ENCODE measurements around the gene MAT1A.
"Not testable (repeated sequence)": the region's sequence is repeated elsewhere in the genome, so short reads cannot be mapped to it uniquely, and the experiment has no call there.

MAT1A gene

DNA sequence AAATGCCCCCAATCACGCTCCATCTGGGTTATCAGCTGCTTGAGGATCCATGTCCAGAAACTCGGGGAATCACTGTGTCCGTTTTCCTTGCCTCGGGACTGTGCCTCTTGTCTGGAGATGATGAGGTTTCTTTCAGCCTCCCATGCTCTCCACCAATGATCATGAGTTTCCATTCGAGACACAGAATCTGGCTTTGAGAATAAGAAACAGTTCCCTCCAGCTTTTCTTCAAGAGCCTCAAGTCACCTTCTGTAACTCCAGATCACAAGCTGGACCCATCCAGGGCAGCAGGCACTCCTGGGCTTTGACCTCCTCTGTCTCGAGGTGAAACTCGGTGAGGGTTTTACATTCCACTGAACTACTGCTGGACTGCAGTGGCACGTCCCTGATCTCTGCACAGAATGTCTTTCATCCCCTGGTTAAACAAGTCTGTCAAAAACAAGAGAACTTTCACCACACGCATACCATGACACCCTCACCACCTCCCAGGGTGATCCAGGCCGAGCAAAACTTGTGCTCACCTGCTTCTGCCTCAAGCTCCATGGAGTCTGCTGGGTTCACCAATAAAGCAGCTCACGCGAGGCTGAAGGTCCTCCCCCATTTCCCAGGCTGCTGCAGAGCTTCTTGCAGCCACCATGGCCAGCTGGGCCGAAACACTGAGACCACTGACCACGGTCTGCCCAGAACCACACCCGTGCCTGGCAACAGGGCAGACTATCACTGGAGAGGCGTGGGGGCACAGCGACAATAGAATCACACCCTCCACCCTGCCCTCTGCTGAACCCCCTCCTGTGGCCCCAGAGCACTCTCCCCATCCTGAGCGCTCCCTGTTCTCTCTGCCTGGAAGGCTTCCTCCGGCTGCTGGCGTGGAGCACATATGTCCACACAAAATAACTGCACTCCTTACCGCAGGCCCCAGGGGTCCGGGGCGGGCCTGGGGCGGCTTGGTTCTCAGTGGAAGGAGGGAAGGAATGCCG lies 25.1 kb downstream of the MAT1A start:
- DNase-seq, result no peak

- DNase-seq, result no peak
Measured at GRCh38 chr10:80261316-80262030, 28.0 kb downstream of the MAT1A start.

- DNase-seq, result no peak
Measured at GRCh38 chr10:80260295-80261243, 28.9 kb downstream of the MAT1A start.

DNA sequence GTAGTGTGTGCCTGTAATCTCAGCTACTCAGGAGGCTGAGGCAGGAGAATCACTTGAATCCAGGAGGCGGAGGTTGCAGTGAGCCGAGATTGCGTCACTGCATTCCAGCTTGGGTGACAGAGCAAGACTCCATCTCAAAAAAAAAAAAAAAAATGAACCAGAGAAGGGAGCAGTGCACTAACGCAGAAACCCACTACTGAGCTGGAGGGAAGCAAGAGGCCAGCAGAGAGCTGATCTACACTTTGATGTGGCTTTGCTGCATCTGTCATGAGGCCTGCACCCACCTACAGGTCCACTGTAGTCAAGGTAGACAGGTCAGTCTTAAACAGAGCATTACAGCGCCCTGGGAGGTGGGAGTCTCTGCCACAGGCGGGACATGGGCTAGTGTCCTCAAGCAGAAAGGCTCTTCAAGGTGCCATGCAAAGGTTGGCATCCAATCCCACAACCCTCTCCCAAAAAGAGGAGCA lies 30.0 kb downstream of the MAT1A start:
- DNase-seq, result no peak

DNA sequence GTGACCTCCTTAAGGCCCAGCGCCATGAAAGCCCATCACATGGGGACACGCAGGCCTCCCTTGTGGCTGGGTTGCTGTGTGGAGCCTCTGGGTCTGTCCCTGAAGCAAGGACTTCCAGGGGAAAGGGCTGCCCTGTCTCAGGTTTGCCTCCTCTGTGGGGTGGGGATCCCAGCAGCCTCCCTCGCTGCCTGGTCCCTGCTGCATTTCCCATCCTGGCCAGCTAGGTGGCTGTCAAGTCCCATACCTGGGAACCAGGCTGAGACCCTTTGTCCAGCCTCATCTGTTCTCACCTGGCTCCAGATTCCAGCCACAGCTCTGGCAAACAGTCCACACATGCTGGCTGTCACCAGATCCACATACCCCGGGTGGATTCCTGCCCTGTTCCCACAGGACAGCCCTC lies 32.7 kb downstream of the MAT1A start:
- not testable (repeated sequence) for DNase-seq

DNA sequence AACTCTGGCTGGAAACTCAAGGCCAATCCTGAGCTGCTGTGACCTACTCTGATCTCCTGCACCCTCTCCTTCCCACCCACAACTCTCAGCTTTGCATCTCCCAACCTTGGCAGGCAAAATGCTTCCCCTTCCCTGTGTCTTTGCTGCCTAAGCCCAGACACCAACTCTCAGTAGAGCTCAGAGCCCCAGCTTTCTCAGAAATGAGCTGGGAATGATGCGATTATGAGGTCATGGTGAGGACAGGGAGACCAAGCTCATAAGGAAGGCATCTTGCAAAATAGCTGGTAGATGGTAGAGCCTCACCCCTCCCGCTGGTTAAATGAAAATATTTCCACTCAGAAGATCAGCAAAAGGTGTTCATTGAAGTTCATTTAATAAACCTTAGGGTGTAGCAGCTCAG lies 34.7 kb downstream of the MAT1A start:
- DNase-seq, result not testable (repeated sequence)

- DNase-seq, result not testable (repeated sequence)
Measured at GRCh38 chr10:80253963-80254271, 35.5 kb downstream of the MAT1A start.

GRCh38 chr10:80253266-80253962 lies 36.0 kb downstream of the MAT1A start:
- DNase-seq, result no peak

DNA sequence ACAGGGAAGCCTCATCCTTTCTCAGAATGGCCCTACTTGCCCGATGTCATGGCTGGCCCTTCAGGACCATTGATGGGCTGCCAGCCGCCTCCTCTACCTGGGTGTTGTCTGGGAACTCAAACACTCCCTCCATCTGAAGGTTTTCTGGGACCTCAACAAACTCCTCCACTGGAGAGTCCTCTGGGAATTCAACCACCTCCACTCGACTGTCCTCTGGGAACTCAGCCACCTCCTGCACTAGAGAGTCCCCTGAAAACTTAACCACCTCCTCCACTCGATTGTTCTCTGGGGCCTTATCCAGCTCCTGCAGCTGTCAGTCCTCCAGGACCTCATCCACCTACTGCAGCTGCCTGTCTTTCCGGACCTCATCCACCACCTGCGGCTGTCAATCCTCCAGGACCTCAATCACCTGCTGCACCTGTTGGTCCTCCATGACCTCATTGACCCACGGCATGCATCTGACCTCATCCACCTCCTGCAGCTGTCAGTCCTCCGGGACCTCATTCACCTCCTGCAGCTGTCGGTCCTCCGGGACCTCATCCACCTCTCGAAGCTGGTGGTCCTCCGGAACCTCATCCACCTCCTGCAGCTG lies 37.1 kb downstream of the MAT1A start:
- DNase-seq, result no peak

GRCh38 chr10:80251703-80252280 lies 37.7 kb downstream of the MAT1A start:
- not testable (repeated sequence) for DNase-seq

GRCh38 chr10:80250399-80250798 lies 39.1 kb downstream of the MAT1A start:
- not testable (repeated sequence) for DNase-seq

DNA sequence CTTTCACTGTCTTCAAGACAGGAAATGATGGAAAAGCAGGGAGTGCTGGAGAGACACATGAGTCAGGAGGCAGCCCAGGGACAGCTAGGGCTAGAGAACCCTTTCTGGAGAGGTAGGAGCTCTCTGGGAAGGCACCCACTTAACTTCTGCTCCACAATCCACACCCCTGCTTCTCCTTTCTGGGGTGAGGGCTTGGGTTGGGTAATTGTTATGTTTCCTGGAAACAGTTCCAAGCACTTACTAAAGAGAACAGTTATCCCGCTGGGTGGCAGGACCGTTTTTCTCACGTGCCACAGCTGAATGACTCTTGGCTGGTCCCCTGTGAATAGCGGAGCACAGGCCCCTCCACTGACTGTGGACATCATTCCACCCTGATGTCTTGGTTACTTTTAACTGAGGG lies 39.6 kb downstream of the MAT1A start:
- not testable (repeated sequence) for DNase-seq

GRCh38 chr10:80247611-80248010 lies 41.8 kb downstream of the MAT1A start:
- DNase-seq, result not testable (repeated sequence)

GRCh38 chr10:80244371-80244770 lies 45.1 kb downstream of the MAT1A start:
- not testable (repeated sequence) for DNase-seq

- DNase-seq, result not testable (repeated sequence)
Measured at GRCh38 chr10:80242341-80242740, 47.1 kb downstream of the MAT1A start.

DNA sequence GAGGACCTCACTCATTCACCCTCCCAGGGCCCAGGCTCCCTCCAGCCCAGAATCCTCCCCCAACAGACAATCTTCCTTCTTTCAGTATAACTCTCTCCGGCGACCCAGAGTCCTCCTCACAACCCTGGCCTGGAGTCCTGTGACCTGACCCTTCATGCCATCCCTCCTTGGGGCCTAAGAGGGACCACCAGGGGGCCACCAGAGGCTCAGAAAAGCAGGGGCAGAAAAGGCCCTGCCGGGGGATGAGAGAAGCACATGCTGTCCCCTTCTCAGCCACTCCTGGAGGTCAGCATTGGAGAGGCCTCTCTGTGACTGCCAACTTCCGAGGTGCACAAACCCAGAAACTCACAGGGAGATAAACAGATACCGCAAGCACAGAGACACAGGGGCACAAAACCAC lies 53.0 kb downstream of the MAT1A start:
- not testable (repeated sequence) for DNase-seq

- not testable (repeated sequence) for DNase-seq
Measured at GRCh38 chr10:80234331-80235235, 54.9 kb downstream of the MAT1A start.

DNA sequence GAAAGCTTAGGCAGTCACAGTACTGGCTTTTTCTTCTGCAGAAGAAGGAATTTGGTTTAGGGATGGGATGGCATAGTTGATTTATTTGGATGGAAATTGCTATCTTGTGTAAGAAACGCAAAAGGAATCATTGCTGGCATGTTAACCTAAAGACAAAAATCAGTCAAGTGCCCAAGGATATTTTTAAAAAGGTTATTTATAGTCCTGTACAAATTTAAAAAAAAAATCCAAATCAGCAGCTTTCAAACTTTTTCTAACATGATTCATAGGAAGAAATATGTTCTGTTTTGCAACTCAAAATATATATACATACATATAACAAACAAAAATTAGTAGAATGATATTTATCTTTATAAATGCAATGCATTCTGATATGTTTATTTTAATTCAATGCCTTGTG lies 55.6 kb downstream of the MAT1A start:
- DNase-seq, result not testable (repeated sequence)

GRCh38 chr10:80226723-80227122 lies 62.7 kb downstream of the MAT1A start:
- not testable (repeated sequence) for DNase-seq

- DNase-seq, result not testable (repeated sequence)
Measured at GRCh38 chr10:80223031-80223419, 66.4 kb downstream of the MAT1A start.

Data from GDM1 (cell line).